HepG2 (cell line): ENCODE data around the gene ZNF384. TPM values are rescaled to one million over a fixed set of nuclear protein-coding genes. Genes with fewer than 3 reads are reported as not detected.

Experiments used
- BHLHE40 ChIP-seq: IDR thresholded peaks from 2 replicates; pipeline ENCODE4 v1.6.1; 2011; ENCODE audit warnings: low read length, improper control_type of control experiment
- DNMT1 ChIP-seq: sonication (generic); formaldehyde crosslinking; IDR thresholded peaks from 2 replicates; pipeline ENCODE4 v1.5.1; 2020; ENCODE audit warnings: mild to moderate bottlenecking, missing genetic modification reagents
- ETV6 ChIP-seq: sonication (generic); formaldehyde crosslinking; conservative IDR thresholded peaks from 2 replicates; pipeline ENCODE4 v1.4.0; 2020; ENCODE audit warnings: missing genetic modification reagents
- FOSL2 ChIP-seq: sonication (generic); formaldehyde crosslinking; IDR thresholded peaks from 2 replicates; pipeline ENCODE4 v1.4.0; 2020; ENCODE audit warnings: missing genetic modification reagents
- FOXC1 ChIP-seq: sonication (generic); formaldehyde crosslinking; IDR thresholded peaks from 2 replicates; pipeline ENCODE4 v1.8.0; 2022; ENCODE audit warnings: mild to moderate bottlenecking, missing genetic modification reagents, borderline replicate concordance
- NFYC ChIP-seq: IDR thresholded peaks from 2 replicates; pipeline ENCODE4 v1.6.1; 2016; ENCODE audit warnings: missing genetic modification reagents, missing compliant biosample characterization
- NRL ChIP-seq: sonication (generic); formaldehyde crosslinking; IDR thresholded peaks from 2 replicates; pipeline ENCODE4 v1.5.0; 2020; ENCODE audit warnings: missing genetic modification reagents, mild to moderate bottlenecking, moderate library complexity, borderline replicate concordance
- PLRG1 ChIP-seq: fragments of 450-650 bp; conservative IDR thresholded peaks from 2 replicates; pipeline ENCODE4 v1.6.1; 2016
- REPIN1 ChIP-seq: sonication (generic); formaldehyde crosslinking; IDR thresholded peaks from 2 replicates; pipeline ENCODE4 v1.8.0; 2022; ENCODE audit warnings: missing genetic modification reagents, low read depth, mild to moderate bottlenecking, borderline replicate concordance
- RFX1 ChIP-seq: fragments of 450-650 bp; IDR thresholded peaks from 2 replicates; pipeline ENCODE4 v1.6.1; 2017
- SRY ChIP-seq: sonication (generic); formaldehyde crosslinking; IDR thresholded peaks from 2 replicates; pipeline ENCODE4 v1.8.0; 2022; ENCODE audit warnings: mild to moderate bottlenecking, missing genetic modification reagents
- ZBTB20 ChIP-seq: sonication (generic); formaldehyde crosslinking; IDR thresholded peaks from 2 replicates; pipeline ENCODE4 v1.8.1; 2023; ENCODE audit warnings: missing genetic modification reagents, low read depth, mild to moderate bottlenecking, borderline replicate concordance
- ZNF382 ChIP-seq: sonication (generic); formaldehyde crosslinking; IDR thresholded peaks from 2 replicates; pipeline ENCODE4 v1.5.0; 2020; ENCODE audit warnings: missing genetic modification reagents, mild to moderate bottlenecking, borderline replicate concordance
- ZNF567 ChIP-seq: sonication (generic); formaldehyde crosslinking; IDR thresholded peaks from 2 replicates; pipeline ENCODE4 v1.8.1; 2023; ENCODE audit warnings: mild to moderate bottlenecking, missing genetic modification reagents, borderline replicate concordance
- ZNF83 ChIP-seq: sonication (generic); formaldehyde crosslinking; IDR thresholded peaks from 2 replicates; pipeline ENCODE4 v1.4.0; 2020; ENCODE audit warnings: missing genetic modification reagents, mild to moderate bottlenecking, borderline replicate concordance
- polyA plus RNA-seq, 8 experiments: library from polyadenylated mRNA; depleted of rRNA in 3 of 8; stranded (reverse) in 7 of 8; unstranded in 1 of 8; fragments of >200 nt; fragmentation: Illumina TruSeq in 4 of 8; extraction: Trizol in 4 of 8; gene quantifications; 2 replicates each; pipeline versions ENCODE4 v1.2.1 to v1.2.3, GENCODE V29; 2011 to 2016; ENCODE audit warnings: low read depth in 4 of 8, missing spikeins in 1 of 8, mixed read lengths in 1 of 8; ENCODE audit not compliant: insufficient read depth in 1 of 8
- total RNA-seq, 5 experiments: library from RNA; depleted of rRNA; stranded (reverse); fragments of >200 nt; fragmentation: Illumina TruSeq; extraction: Trizol; gene quantifications; 2 replicates each; pipeline ENCODE4 v1.2.3, GENCODE V29; 2016; ENCODE audit warnings: low read depth in 1 of 5
- TF ChIP-seq, protein P1 (sequence below): sonication (generic); formaldehyde crosslinking; IDR thresholded peaks from 2 replicates; pipeline ENCODE4 v1.5.1; 2020; ENCODE audit warnings: mild to moderate bottlenecking, moderate library complexity, missing genetic modification reagents
- TF ChIP-seq, protein P2 (sequence below): sonication (generic); formaldehyde crosslinking; IDR thresholded peaks from 2 replicates; pipeline ENCODE4 v1.8.0; 2022; ENCODE audit warnings: missing genetic modification reagents, mild to moderate bottlenecking, borderline replicate concordance
- TF ChIP-seq, protein P3 (sequence below): sonication (generic); formaldehyde crosslinking; IDR thresholded peaks from 2 replicates; pipeline ENCODE4 v1.4.0; 2020; ENCODE audit warnings: low read depth, missing genetic modification reagents
- TF ChIP-seq, protein P4 (sequence below): sonication (generic); formaldehyde crosslinking; IDR thresholded peaks from 2 replicates; pipeline ENCODE4 v1.8.0; 2022; ENCODE audit warnings: low read depth, missing genetic modification reagents
- TF ChIP-seq, protein P5 (sequence below): sonication (generic); formaldehyde crosslinking; IDR thresholded peaks from 2 replicates; pipeline ENCODE4 v1.8.0; 2022; ENCODE audit warnings: missing genetic modification reagents, low read depth, mild to moderate bottlenecking, borderline replicate concordance

ZNF384 gene
- total and polyA plus RNA-seq, 2 of the 13 experiments (the other 11 are each of a cell fraction or from before 2014, with no cell fraction given): 23.6 to 55.3 TPM

DNA sequence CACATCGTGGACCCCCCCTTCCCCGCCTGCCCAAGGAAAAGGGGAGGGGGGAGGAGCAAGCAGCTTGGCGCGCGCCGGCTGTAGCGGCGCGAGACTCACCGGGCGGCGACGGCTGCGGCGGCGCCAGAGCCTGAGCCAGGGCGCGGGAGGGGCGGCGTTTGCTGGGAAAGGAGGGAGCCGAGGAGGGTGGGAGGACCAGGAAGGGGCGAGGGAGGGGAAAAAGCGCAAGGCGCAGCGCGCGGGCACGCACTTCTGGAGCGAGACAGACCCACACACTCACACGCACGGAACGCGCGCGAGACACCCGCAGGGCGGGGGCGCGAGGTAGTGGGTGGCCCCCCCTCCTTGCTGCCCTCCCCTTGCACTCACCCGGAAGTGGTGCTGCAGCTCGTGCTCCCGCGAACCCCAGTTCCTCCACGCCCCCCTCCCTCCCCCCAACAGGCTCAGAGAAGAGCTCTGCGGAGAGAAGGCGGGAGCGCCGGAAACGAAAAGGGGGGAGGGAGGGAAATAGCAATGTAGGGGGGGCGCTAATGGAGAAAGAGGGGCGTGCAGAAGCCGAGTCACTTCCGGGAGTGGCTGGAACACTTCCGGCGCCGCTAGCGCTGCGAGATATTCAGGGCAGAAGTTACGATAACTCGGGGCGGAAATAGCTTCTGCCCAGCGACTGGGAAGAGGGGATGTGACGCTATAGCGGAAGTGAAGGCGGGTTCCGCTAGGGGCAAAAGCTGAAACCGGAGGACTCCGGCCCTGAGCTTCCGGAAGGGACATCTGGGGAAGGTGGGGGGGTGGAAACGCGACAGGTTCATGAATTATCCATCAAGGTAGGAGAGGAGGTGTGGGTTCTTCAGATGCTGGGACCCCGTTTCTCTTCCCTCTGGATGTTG, at the start of gene ZNF384 (continued):
- TF ChIP-seq, protein P1, sequence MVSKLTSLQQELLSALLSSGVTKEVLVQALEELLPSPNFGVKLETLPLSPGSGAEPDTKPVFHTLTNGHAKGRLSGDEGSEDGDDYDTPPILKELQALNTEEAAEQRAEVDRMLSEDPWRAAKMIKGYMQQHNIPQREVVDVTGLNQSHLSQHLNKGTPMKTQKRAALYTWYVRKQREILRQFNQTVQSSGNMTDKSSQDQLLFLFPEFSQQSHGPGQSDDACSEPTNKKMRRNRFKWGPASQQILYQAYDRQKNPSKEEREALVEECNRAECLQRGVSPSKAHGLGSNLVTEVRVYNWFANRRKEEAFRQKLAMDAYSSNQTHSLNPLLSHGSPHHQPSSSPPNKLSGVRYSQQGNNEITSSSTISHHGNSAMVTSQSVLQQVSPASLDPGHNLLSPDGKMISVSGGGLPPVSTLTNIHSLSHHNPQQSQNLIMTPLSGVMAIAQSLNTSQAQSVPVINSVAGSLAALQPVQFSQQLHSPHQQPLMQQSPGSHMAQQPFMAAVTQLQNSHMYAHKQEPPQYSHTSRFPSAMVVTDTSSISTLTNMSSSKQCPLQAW (CRISPR knock-in tag): no peak; the same call in none of the 2 replicates
- TF ChIP-seq, protein P2, sequence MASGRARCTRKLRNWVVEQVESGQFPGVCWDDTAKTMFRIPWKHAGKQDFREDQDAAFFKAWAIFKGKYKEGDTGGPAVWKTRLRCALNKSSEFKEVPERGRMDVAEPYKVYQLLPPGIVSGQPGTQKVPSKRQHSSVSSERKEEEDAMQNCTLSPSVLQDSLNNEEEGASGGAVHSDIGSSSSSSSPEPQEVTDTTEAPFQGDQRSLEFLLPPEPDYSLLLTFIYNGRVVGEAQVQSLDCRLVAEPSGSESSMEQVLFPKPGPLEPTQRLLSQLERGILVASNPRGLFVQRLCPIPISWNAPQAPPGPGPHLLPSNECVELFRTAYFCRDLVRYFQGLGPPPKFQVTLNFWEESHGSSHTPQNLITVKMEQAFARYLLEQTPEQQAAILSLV: no peak
- no peak for TF ChIP-seq BHLHE40
- no peak; the same call in 1 of the 2 replicates for TF ChIP-seq FOXC1
- no peak for TF ChIP-seq ZNF567 (CRISPR knock-in tag)
- no peak for TF ChIP-seq ZNF382 (CRISPR knock-in tag)
- peak; percentile 18; the same call in 1 of the 2 replicates for TF ChIP-seq FOSL2 (CRISPR knock-in tag)
- TF ChIP-seq ETV6 (CRISPR knock-in tag): peak; percentile 75; the same call in 1 of the 2 replicates
- TF ChIP-seq REPIN1: peak; percentile 62
- TF ChIP-seq ZNF83: no peak
- TF ChIP-seq DNMT1 (CRISPR knock-in tag): no peak
- peak; percentile 75; the same call in 1 of the 2 replicates for TF ChIP-seq NRL
- TF ChIP-seq PLRG1: no peak
- TF ChIP-seq ZBTB20 (CRISPR knock-in tag): peak; percentile 18; the same call in 1 of the 2 replicates
- TF ChIP-seq, protein P3, sequence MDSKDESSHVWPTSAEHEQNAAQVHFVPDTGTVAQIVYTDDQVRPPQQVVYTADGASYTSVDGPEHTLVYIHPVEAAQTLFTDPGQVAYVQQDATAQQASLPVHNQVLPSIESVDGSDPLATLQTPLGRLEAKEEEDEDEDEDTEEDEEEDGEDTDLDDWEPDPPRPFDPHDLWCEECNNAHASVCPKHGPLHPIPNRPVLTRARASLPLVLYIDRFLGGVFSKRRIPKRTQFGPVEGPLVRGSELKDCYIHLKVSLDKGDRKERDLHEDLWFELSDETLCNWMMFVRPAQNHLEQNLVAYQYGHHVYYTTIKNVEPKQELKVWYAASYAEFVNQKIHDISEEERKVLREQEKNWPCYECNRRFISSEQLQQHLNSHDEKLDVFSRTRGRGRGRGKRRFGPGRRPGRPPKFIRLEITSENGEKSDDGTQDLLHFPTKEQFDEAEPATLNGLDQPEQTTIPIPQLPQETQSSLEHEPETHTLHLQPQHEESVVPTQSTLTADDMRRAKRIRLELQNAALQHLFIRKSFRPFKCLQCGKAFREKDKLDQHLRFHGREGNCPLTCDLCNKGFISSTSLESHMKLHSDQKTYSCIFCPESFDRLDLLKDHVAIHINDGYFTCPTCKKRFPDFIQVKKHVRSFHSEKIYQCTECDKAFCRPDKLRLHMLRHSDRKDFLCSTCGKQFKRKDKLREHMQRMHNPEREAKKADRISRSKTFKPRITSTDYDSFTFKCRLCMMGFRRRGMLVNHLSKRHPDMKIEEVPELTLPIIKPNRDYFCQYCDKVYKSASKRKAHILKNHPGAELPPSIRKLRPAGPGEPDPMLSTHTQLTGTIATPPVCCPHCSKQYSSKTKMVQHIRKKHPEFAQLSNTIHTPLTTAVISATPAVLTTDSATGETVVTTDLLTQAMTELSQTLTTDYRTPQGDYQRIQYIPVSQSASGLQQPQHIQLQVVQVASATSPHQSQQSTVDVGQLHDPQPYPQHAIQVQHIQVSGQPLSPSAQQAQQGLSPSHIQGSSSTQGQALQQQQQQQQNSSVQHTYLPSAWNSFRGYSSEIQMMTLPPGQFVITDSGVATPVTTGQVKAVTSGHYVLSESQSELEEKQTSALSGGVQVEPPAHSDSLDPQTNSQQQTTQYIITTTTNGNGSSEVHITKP: no peak; the same call in 1 of the 2 replicates
- TF ChIP-seq, protein P4, sequence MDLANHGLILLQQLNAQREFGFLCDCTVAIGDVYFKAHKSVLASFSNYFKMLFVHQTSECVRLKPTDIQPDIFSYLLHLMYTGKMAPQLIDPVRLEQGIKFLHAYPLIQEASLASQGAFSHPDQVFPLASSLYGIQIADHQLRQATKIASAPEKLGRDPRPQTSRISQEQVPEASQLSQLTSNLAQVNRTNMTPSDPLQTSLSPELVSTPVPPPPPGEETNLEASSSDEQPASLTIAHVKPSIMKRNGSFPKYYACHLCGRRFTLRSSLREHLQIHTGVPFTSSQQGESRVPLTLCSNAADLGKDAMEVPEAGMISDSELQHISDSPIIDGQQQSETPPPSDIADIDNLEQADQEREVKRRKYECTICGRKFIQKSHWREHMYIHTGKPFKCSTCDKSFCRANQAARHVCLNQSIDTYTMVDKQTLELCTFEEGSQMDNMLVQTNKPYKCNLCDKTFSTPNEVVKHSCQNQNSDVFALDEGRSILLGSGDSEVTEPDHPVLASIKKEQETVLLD (CRISPR knock-in tag): peak; percentile 92
- TF ChIP-seq SRY: peak; percentile 57; the same call in 1 of the 2 replicates
- peak; percentile 56; the same call in 1 of the 2 replicates for TF ChIP-seq NFYC
- TF ChIP-seq, protein P5, sequence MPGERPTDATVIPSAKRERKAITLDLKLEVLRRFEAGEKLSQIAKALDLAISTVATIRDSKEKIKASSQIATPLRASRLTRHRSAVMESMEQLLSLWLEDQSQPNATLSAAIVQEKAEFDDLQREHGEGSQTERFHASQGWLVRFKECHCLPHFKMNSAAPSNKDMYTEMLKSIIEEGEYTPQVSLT (CRISPR knock-in tag): no peak
- no peak for TF ChIP-seq RFX1
